H1 (cell line): ENCODE data around the gene R3HDM1. TPM values are rescaled to one million over a fixed set of nuclear protein-coding genes. Genes with fewer than 3 reads are reported as not detected.
"Not testable (repeated sequence)": the region's sequence is repeated elsewhere in the genome, so short reads cannot be mapped to it uniquely, and the experiment has no call there.

ENCODE experiments used
- CTCF ChIA-PET: fragments of 300-600 bp; sonication (Branson Sonifier 250); formaldehyde crosslinking; loops from one replicate; lab custom pipeline; 2021; ENCODE audit not compliant: partially characterized antibody; lab: Charles Lee
- POLR2A ChIA-PET: fragments of 300-600 bp; sonication (Branson Sonifier 250); formaldehyde crosslinking; loops from one replicate; lab custom pipeline; 2021; ENCODE audit warnings: inconsistent platforms; ENCODE audit not compliant: partially characterized antibody; lab: Charles Lee
- DNase-seq, 2 experiments: peaks; one replicate each; pipeline versions ENCODE4 v3.0.0 to v3.0.0-alpha.2; 2010 to 2022; ENCODE audit warnings: low spot score in 2 of 2, low read depth in 1 of 2, mixed read lengths in 1 of 2
- FAIRE-seq: peaks from 2 replicates; lab custom pipeline; 2011; peaks lifted over from hg19 to GRCh38; lab: Jason Lieb, UNC
- H2AFZ ChIP-seq: 2 replicates; pipeline ENCODE4 v1.8.1; 2012; ENCODE audit warnings: low read length, inconsistent platforms
- H2AK5ac ChIP-seq: 2 replicates; pipeline ENCODE4 v1.6.1; 2013; ENCODE audit warnings: low read depth, low read length
- H2BK120ac ChIP-seq: replicated peaks from 2 replicates; pipeline ENCODE3; 2013; ENCODE audit warnings: low read depth, low read length, inconsistent platforms
- H2BK12ac ChIP-seq: 2 replicates; pipeline ENCODE4 v1.6.1; 2013; ENCODE audit warnings: low read depth, low read length
- H2BK15ac ChIP-seq: 2 replicates; pipeline ENCODE4 v1.6.1; 2013; ENCODE audit warnings: low read length
- H2BK20ac ChIP-seq: 2 replicates; pipeline ENCODE4 v1.6.1; 2013; ENCODE audit warnings: low read length
- H2BK5ac ChIP-seq: 2 replicates; pipeline ENCODE4 v1.6.1; 2013; ENCODE audit warnings: low read depth, low read length
- H3K14ac ChIP-seq: 2 replicates; pipeline ENCODE4 v1.6.1; 2013; ENCODE audit warnings: inconsistent platforms; ENCODE audit not compliant: insufficient read length
- H3K18ac ChIP-seq: 2 replicates; pipeline ENCODE4 v1.6.1; 2013; ENCODE audit warnings: low read length; ENCODE audit errors: extremely low read depth
- H3K23ac ChIP-seq: 2 replicates; pipeline ENCODE4 v1.6.1; 2013; ENCODE audit warnings: inconsistent platforms; ENCODE audit not compliant: insufficient read length
- H3K23me2 ChIP-seq: 2 replicates; pipeline ENCODE4 v1.6.1; 2013; ENCODE audit warnings: low read depth, low read length
- H3K27ac ChIP-seq: 2 replicates; pipeline ENCODE4 v1.6.1; 2011; ENCODE audit warnings: low read depth, low read length, inconsistent platforms
- H3K27me3 ChIP-seq, 4 experiments: replicated peaks in 1 of 4; 1 replicate in 1 of 4; 2 replicates in 3 of 4; pipeline versions ENCODE4 v1.6.1 to v1.8.1; 2011 to 2013; ENCODE audit warnings: low read length in 3 of 4, mild to moderate bottlenecking in 3 of 4, inconsistent platforms in 2 of 4, mixed read lengths in 2 of 4, moderate library complexity in 1 of 4; ENCODE audit not compliant: control insufficient read depth in 3 of 4, insufficient read depth in 3 of 4; ENCODE audit errors: extremely low read depth in 1 of 4
- H3K36me3 ChIP-seq, 4 experiments: 2 replicates each; pipeline versions ENCODE4 v1.6.1 to v1.8.1; 2011 to 2013; ENCODE audit warnings: mild to moderate bottlenecking in 4 of 4, low read length in 3 of 4, moderate library complexity in 2 of 4, control low read depth in 1 of 4, inconsistent platforms in 1 of 4; ENCODE audit not compliant: insufficient read depth in 4 of 4, control insufficient read depth in 2 of 4
- H3K4ac ChIP-seq: replicated peaks from 2 replicates; pipeline ENCODE3; 2013; ENCODE audit warnings: low read length, low read depth, mixed read lengths, inconsistent platforms; ENCODE audit not compliant: insufficient read length
- H3K4me1 ChIP-seq, 4 experiments: replicated peaks in 1 of 4; 1 replicate in 1 of 4; 2 replicates in 3 of 4; pipeline versions ENCODE4 v1.6.1 to v1.8.1; 2011 to 2013; ENCODE audit warnings: low read length in 3 of 4, inconsistent platforms in 2 of 4, mixed read lengths in 1 of 4; ENCODE audit not compliant: insufficient read depth in 4 of 4, control insufficient read depth in 3 of 4
- H3K4me2 ChIP-seq, 2 experiments: 2 replicates each; pipeline versions ENCODE4 v1.6.1 to v1.8.1; 2011 to 2013; ENCODE audit warnings: low read depth in 2 of 2, low read length in 2 of 2, control low read depth in 1 of 2, inconsistent platforms in 1 of 2, mild to moderate bottlenecking in 1 of 2; ENCODE audit not compliant: insufficient read depth in 1 of 2
- H3K4me3 ChIP-seq, 4 experiments: fragments of 200-600, 300-600 bp in 1 of 4; sonication (generic), shearing (Covaris generic), sonication (Bioruptor Twin) in 1 of 4; 2 replicates each; pipeline versions ENCODE4 v1.5.1 to v1.8.1; 2011 to 2016; ENCODE audit warnings: low read length in 4 of 4, low read depth in 3 of 4, control low read depth in 2 of 4, inconsistent platforms in 2 of 4, mild to moderate bottlenecking in 2 of 4, mixed read lengths in 1 of 4, moderate library complexity in 1 of 4; ENCODE audit not compliant: insufficient read depth in 2 of 4; ENCODE audit errors: extremely low read depth in 1 of 4
- H3K56ac ChIP-seq: replicated peaks from 2 replicates; pipeline ENCODE3; 2013; ENCODE audit warnings: low read depth, mild to moderate bottlenecking, mixed read lengths, low read length, inconsistent platforms; ENCODE audit not compliant: insufficient read length
- H3K79me1 ChIP-seq: 2 replicates; pipeline ENCODE4 v1.6.1; 2013; ENCODE audit warnings: low read depth, low read length, control low read depth
- H3K79me2 ChIP-seq, 2 experiments: 2 replicates each; pipeline versions ENCODE4 v1.6.1 to v1.8.1; 2012 to 2013; ENCODE audit warnings: low read length in 2 of 2, mild to moderate bottlenecking in 2 of 2, inconsistent platforms in 1 of 2; ENCODE audit not compliant: insufficient read depth in 2 of 2, control insufficient read depth in 1 of 2
- H3K9ac ChIP-seq, 4 experiments: replicated peaks in 1 of 4; 1 replicate in 1 of 4; 2 replicates in 3 of 4; pipeline versions ENCODE4 v1.6.1 to v1.8.1; 2011 to 2013; ENCODE audit warnings: low read depth in 3 of 4, low read length in 3 of 4, control low read depth in 2 of 4, mild to moderate bottlenecking in 2 of 4, moderate library complexity in 2 of 4, inconsistent platforms in 1 of 4; ENCODE audit errors: extremely low read depth in 1 of 4
- H3K9me3 ChIP-seq, 2 experiments: 2 replicates each; pipeline versions ENCODE4 v1.6.1 to v1.8.1; 2012 to 2013; ENCODE audit warnings: mild to moderate bottlenecking in 2 of 2, moderate library complexity in 2 of 2, control low read depth in 1 of 2, inconsistent platforms in 1 of 2, low read depth in 1 of 2, low read length in 1 of 2, mixed read lengths in 1 of 2; ENCODE audit not compliant: insufficient read depth in 2 of 2
- H4K20me1 ChIP-seq, 2 experiments: replicated peaks in 1 of 2; 2 replicates each; pipeline versions ENCODE3 to v1.8.1; 2011 to 2013; ENCODE audit warnings: inconsistent platforms in 2 of 2, low read length in 2 of 2, mild to moderate bottlenecking in 1 of 2; ENCODE audit not compliant: insufficient read depth in 2 of 2, control insufficient read depth in 1 of 2
- H4K5ac ChIP-seq: 2 replicates; pipeline ENCODE4 v1.6.1; 2013; ENCODE audit warnings: low read length, low read depth, mixed read lengths, inconsistent platforms; ENCODE audit not compliant: insufficient read length
- H4K8ac ChIP-seq: 2 replicates; pipeline ENCODE4 v1.8.0; 2013; ENCODE audit warnings: mild to moderate bottlenecking, moderate library complexity, low read length, inconsistent platforms; ENCODE audit not compliant: insufficient read depth; ENCODE audit errors: extremely low read depth
- H4K91ac ChIP-seq: replicated peaks from 2 replicates; pipeline ENCODE3; 2013; ENCODE audit warnings: low read length, mixed read lengths, inconsistent platforms; ENCODE audit not compliant: insufficient read length
- CHD1 ChIP-seq: IDR thresholded peaks from 2 replicates; pipeline ENCODE4 v1.6.1; 2012; ENCODE audit warnings: low read depth, low read length, improper control_type of control experiment
- JUND ChIP-seq: IDR thresholded peaks from 2 replicates; pipeline ENCODE4 v1.6.1; 2011; ENCODE audit warnings: mild to moderate bottlenecking, improper control_type of control experiment, low read length
- WGBS, 2 experiments: shearing (Covaris generic) in 1 of 2; methylation state at CpG; one replicate each; pipeline versions ENCODE4 v1.1.6 to v1.1.7; 2013 to 2015; ENCODE audit warnings: low lambda C conversion rate in 2 of 2, mixed read lengths in 2 of 2, inconsistent platforms in 1 of 2, low coverage in 1 of 2, missing lambda C conversion rate in 1 of 2; ENCODE audit not compliant: insufficient replicate concordance in 2 of 2, insufficient coverage in 1 of 2, insufficient read length in 1 of 2; ENCODE audit errors: extremely low coverage in 1 of 2, missing lambda C conversion rate in 1 of 2; 5-methylcytosine and 5-hydroxymethylcytosine counted together
- polyA plus RNA-seq, 7 experiments: library from polyadenylated mRNA; depleted of rRNA in 3 of 7; stranded (reverse) in 5 of 7; unstranded in 2 of 7; fragments of >200 nt in 5 of 7; fragments of 200-250 nt in 2 of 7; gene quantifications; 1 replicate in 5 of 7; 2 replicates in 1 of 7; 4 replicates in 1 of 7; pipeline versions ENCODE4 v1.2.1 to v1.2.3, GENCODE V29; 2011 to 2013; ENCODE audit warnings: missing spikeins in 2 of 7, mixed read lengths in 2 of 7
- total RNA-seq: library from RNA; stranded (reverse); fragmentation: NEBNext Ultra II Directional; extraction: Animal tissue kit (Norgen Biotek cat#: 25700); gene quantifications from 2 replicates; pipeline ENCODE4 v1.2.1, GENCODE V29; 2021
- TF ChIP-seq, protein P1 (sequence below): IDR thresholded peaks from 2 replicates; pipeline ENCODE4 v1.6.1; 2011; ENCODE audit warnings: low read depth, mild to moderate bottlenecking, low read length; ENCODE audit not compliant: insufficient read depth

R3HDM1 gene
- total and polyA plus RNA-seq, 2 of the 8 experiments (the other 6 are each of a cell fraction or from before 2014, with no cell fraction given) = 77.7 to 120 TPM

DNA sequence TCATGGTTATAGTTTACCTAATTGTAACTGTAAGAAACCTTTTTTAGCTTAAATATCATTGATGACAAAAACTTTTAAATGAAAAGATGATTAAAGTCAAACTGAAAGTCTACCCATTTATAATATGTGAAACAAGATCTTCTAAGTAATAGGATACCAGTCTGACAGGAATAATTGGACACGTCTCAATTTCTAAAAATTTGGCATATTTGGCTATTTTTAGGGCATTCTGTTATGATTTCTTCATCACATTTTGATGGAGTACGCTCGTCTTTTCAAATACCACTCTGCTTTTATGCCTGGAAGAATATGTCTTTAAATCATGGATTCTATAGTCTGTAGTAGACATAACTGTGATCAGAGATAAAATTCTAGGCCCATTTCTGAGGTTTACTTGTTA is 1.3 kb downstream of the R3HDM1 start (continued):
- TF ChIP-seq CHD1 = no peak
- TF ChIP-seq JUND = no peak
- TF ChIP-seq, protein P1, sequence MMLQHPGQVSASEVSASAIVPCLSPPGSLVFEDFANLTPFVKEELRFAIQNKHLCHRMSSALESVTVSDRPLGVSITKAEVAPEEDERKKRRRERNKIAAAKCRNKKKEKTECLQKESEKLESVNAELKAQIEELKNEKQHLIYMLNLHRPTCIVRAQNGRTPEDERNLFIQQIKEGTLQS = no peak
- TF ChIP-seq, all 59 proteins: peak for 0

DNA sequence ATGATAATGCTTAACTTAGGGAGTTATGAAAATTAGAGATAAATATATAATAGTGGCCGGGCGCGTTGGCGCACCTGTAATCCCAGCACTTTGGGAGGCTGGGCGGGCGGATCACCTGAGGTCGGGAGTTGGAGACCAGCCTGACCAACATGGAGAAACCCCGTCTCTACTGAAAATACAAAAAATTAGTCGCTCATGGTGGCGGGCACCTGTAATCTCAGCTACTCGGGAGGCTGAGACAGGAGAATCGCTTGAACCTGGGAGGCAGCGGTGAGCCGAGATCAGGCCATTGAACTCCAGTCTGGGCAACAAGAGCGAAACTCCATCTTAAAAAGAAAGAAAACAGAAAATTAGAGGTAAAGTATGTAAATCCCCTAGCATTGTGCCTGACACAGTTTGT is 2.3 kb downstream of the R3HDM1 start:
- not testable (repeated sequence) for H3K36me3 ChIP-seq, H2BK15ac ChIP-seq, H3K23me2 ChIP-seq, H2AFZ ChIP-seq, H3K79me1 ChIP-seq, H3K18ac ChIP-seq, H2AK5ac ChIP-seq, H2BK120ac ChIP-seq, H2BK20ac ChIP-seq, H3K56ac ChIP-seq, H4K5ac ChIP-seq, H2BK5ac ChIP-seq, H2BK12ac ChIP-seq, DNase-seq, H3K23ac ChIP-seq, H3K4ac ChIP-seq, H4K91ac ChIP-seq, H3K14ac ChIP-seq, H4K8ac ChIP-seq, H3K27me3 ChIP-seq, H3K4me1 ChIP-seq, H3K27ac ChIP-seq, H4K20me1 ChIP-seq, H3K4me2 ChIP-seq, H3K9me3 ChIP-seq, H3K9ac ChIP-seq, FAIRE-seq
- ChIA-PET POLR2A (interaction anchor here (1.2 kb wide), 1 partner anchor 15 kb away, joined by 4 read pairs; no protein-coding TSS in a partner anchor), CTCF (interaction anchor here (1.0 kb wide), 1 partner anchor 39 kb away, joined by 3 read pairs; no protein-coding TSS in a partner anchor)
- peaks cover 0 to 76% of the 10 kb centered on the region in 2 experiments; a peak in 3 of 4 replicates for H3K79me2 ChIP-seq
- WGBS, 2 experiments = 91% methylated on average over 15 of the region's 15 CpGs; no CpG with 5 or more reads in 1 of the 2 experiments
- 0 out of 8 replicates have a peak overlapping the region, but pooled peaks of 1 of the 4 experiments have one; percentile 81 for H3K4me3 ChIP-seq
